NCI-H1694 (cell line): ENCODE measurements around the gene MPND.

Experiments
- DNase-seq: peaks from one replicate; lab custom pipeline; 2025; lab: John Stamatoyannopoulos, UW

The MPND gene

DNA sequence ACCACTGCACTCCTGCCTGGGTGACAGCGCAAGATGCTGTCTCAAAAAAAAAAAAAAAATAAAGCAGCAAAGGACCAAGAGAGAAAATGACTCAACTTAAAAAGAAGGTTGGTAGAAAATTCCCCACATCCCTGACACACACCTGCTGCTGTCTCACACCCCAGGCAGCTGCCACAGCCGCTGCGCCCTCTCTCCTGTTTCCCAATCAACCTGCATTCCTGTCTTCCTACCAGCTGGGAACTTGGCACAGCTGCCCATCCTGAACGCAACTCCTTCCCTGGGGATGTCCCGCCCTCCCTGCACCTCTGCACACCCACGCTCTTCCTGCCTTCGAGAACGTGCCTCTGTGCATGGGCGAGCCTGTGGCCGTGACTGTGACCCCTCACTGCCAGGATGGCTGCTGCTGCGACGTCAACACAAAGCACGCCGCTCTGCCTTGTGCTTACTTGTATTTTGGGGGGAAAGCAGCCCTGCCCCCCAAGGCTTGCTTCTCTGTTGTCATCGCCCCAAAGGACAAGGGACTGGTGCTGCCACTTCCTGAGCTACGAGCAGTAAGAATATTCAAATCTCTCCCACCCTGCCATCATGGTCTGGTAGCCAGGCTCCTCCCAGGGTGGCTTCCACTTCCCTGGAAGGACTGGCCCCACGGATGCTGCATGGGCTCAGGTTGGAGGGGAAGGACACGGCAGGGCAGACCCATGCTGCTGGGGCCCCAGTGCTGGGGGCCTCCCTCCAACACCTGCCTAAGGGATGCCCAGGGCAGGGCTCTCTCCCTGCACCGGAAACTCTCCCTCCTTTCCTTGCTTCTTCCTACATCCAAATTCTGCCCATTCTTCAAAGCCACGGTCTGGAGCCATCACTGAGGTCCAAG is 36.3 kb downstream of the MPND start:
- no peak for DNase-seq

- no peak for DNase-seq
Observed at GRCh38 chr19:4380254-4380727, 36.9 kb downstream of the MPND start.

DNA sequence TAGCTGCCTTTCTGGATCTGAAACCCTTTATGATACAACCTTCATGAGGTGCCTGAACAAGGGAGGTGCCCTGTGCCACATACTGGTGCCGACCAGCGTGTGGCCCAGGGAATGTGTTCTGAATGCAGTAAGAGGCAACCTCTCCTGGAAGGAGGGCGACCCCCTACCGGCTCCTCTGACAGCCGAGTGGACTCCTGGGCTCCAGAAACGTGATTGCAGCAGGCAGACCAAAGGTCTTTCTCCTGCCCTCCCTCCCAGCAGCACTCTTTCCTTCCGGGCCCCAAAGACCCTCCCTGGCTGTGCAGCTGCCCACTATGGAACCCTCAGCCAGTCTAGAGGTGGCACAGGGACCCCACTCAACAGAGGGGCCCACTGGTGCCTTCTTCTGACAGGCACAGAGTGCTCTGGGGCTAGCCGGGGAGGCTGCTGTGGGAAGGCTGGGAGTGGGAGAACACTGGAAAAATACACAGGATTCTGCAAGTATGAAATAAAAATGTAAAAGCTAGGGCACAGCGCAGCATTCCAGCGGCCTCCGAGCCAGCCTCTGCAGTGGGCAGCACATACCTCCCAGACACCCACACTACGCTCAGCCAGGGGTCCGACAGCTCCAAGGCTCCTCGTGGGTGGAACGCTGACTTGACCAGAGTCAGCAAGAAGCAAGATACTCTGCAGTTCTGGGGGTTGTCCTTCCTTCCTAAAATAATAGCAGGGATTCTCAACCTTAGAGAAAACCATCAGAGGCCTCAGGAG is 42.1 kb downstream of the MPND start:
- DNase-seq: no peak

- DNase-seq: no peak
Observed at GRCh38 chr19:4386041-4386782, 42.9 kb downstream of the MPND start.

GRCh38 chr19:4388337-4389063 is 45.1 kb downstream of the MPND start:
- no peak for DNase-seq

- DNase-seq: no peak
Observed at GRCh38 chr19:4389064-4389375, 45.7 kb downstream of the MPND start.

GRCh38 chr19:4389511-4390016 is 46.2 kb downstream of the MPND start:
- no peak for DNase-seq

GRCh38 chr19:4390017-4390566 is 46.7 kb downstream of the MPND start:
- DNase-seq: no peak

DNA sequence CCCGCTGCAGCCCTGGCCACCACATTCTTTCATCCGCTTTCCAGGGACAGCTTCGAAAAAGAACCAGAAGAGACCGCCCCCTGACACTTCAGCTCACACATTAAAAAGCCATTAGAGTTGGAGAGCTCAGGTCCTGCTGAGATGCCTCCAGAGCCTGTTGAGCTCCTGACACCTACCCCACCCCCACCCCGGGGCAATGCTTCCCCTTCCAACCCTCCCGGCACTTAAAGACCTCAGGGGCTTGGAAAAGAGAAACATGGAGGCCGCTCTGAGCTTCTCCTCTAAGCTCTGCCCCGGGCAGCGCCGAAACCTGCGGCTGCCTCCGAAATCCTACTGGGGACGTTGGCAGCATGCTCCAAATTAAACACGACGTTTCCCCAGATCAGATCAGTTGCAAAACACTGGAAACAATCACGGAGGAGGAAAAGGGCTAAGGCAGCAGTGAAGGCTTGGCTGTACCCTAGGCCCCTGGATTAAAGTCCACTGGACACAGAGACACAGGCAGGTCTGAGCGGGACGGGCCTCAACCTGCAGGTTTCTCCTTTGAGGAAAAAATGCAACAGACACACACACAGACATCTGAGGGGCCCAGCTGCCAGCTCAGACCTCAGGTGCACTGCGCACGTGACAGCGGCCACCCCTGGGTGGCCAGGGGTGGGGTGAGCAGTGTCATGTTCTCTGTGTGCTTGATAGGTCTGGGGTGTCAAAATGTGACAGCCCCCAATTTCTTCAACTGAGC is 47.4 kb downstream of the MPND start:
- no peak for DNase-seq

DNA sequence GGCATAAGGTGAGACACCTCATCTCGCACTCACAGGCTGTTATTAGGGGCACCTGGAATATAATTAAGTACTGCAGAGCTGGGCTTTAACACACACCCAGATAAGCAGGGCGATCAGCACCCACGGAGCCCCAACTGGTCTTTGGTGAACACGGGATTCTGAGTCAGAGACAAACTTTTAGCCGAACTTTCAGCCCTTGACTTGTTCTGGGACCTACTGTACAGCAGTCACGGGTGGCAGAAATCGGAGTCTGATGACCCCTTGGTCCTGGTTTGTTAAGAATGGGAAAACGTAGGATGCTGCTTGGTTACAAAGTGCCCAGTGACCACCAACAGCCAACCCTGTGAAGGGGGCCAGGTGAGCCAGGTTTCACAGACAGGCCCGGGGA is 47.9 kb downstream of the MPND start:
- no peak for DNase-seq

GRCh38 chr19:4391701-4392483 is 48.5 kb downstream of the MPND start:
- no peak for DNase-seq

GRCh38 chr19:4393947-4394590 is 50.7 kb downstream of the MPND start:
- no peak for DNase-seq

- no peak for DNase-seq
Observed at GRCh38 chr19:4396949-4397783, 53.8 kb downstream of the MPND start.

GRCh38 chr19:4399812-4400134 is 56.4 kb downstream of the MPND start:
- no peak for DNase-seq

DNA sequence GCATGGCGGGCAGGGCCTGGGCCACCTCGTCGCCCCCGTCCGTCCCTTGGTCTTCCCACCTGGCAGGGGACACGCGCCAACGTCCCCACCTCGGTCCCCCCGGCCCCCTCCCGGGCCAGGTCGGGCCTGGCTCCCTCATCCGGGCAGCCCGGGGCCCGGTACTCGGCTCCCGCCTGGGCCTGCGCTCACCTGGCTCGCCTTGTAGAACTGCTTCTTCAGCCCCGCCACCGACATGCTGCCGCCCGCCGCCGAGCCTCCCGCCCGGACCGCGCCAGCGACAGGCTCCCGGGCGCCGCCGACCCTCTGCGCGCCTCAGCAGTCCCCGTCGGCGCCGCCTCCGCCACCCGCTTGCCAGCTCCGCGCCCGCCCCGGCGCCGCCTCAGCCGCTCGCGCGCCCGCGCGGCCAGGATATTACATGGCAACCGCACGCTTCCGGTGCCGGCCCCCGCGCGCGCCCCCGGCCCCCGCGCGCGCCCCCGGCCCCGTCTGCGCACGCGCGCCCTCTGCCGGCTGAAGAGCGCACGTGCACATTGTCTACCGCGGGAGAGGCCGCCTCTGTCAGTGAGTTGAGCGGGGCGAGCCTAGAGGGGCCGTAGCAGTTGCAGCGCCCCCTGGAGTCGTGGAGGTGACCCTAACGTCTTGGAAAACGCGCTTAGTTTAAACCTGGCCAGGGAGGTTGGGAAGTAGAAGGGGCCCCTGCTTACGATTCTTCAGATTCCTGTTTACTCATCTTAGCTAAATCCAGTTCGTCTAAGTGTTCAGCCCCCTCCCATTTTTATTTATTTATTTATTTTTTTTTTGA is 57.0 kb downstream of the MPND start, which contains the start of gene SH3GL1:
Gene SH3GL1, minus strand, starts transcription at position 413 of the 802 bp plus-strand sequence. Its CDS starts 179 bp downstream, at position 234.
- peak; percentile 73 for DNase-seq

- no peak for DNase-seq
Observed at GRCh38 chr19:4401769-4402170, 58.4 kb downstream of the MPND start.

- DNase-seq: peak; percentile 98
Observed at GRCh38 chr19:4402171-4403004, 59.0 kb downstream of the MPND start, which contains the start of gene CHAF1A. Gene CHAF1A (plus strand): TSS chr19:4402640. CDS start chr19:4402763, 123 bp downstream.
